Stimulated activated CD8-positive, alpha-beta memory T cell treated with anti-CD3 and anti-CD28 coated beads, Interleukin-12 subunit alpha, Interleukin-12 subunit beta, amount 100 ng/mL, for 24 hours (primary cell): ENCODE measurements around the gene RASGEF1C.

Experiments
- DNase-seq: peaks from one replicate; pipeline ENCODE4 v3.0.0-alpha.2; 2020; ENCODE audit errors: extremely low read depth

RASGEF1C gene

DNA sequence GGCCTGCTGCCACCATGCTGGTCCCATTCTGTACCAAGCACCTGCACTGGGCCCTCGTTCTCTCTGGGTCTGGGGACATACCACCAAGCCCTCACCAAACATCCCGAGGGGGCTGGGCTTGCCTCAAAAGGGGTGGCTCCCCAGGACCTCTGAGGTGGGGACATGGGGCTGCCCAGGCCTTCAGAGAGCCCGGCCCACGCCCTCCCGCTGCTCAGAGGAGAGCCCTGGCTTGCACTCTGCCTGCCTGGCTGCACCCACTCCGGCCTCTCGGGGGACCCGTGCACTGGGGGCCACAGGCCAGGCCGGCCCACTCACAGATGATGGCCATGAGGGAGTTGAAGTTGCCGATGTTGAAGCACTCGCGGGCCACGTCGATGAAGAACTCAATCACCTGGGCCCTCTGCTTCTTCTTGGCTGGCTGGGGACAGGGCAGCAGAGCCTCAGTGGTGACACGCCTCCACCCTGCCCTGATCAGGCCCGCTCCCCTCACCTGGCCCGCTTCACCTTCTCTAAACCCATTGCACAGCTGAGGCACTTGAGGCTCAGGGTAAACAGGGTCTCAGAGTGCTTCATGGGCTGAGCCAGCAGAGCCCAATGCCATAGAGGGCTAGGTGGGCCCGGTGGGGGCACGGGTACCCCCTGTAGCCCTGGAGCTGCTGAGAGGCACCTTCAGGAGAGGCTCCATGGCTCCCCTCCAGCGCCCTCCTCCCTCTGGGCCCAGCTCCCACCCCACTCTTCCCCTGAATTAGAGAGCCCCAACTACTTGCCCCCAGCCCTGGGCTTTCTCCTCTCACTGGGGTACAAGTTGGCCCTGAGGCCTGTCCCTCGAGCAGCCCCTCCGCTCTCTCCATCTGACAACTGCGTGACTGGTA is 89.7 kb downstream of the RASGEF1C start:
- DNase-seq, result no peak

DNA sequence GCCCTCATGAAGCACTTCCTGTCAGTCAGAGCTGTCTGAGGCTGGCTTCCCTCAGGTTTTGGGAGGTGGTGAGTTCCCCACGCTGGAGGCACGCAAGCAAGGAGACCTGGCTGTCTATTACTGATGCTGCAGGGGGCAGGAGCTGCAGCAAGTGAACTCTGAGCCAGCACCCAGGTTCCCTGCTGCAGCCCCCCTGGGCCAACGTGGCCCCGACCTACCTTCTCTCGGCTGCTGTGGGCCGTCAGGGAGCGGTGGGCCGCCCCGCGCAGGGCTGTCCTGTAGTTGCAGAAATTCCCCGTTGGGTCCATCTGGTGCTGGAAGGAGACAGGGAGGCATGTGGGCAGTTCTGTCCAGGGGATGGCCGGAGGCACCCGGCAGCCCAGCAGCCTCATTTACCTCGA is 90.6 kb downstream of the RASGEF1C start:
- DNase-seq, result no peak

DNA sequence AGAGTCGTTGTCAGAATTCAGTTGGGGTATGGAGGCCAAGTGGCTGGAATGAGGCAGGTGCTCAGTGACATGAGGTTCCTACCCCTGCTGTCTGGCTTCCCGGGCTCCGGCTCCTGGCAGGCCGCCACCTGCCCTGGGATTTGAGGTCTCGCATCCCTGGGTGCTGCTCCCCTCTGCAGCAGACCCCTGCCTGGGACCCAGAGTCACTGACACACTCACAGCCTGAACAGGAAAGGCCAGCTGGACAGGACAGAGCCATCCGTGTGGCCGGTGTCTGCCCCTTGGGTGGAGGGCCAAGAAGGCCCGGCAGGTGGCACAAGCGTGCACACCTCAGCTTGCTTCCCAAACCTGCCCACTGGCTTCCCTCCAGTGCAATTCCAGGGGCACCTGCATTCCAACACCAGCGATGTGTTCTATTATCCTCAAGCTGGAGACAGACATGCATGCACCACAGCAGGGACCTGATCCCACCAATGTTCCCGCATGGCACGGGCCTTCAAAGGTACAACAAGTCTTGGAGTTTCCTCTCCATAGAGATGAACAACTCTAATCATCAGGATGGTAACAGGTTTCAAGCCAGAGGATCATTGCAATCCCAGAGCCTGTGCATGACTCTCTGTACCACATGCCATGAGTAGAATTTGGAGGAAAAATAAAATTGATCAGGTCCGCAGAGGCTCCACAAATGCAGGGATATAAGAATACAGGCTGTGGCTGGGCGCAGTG is 91.8 kb downstream of the RASGEF1C start:
- DNase-seq, result no peak

DNA sequence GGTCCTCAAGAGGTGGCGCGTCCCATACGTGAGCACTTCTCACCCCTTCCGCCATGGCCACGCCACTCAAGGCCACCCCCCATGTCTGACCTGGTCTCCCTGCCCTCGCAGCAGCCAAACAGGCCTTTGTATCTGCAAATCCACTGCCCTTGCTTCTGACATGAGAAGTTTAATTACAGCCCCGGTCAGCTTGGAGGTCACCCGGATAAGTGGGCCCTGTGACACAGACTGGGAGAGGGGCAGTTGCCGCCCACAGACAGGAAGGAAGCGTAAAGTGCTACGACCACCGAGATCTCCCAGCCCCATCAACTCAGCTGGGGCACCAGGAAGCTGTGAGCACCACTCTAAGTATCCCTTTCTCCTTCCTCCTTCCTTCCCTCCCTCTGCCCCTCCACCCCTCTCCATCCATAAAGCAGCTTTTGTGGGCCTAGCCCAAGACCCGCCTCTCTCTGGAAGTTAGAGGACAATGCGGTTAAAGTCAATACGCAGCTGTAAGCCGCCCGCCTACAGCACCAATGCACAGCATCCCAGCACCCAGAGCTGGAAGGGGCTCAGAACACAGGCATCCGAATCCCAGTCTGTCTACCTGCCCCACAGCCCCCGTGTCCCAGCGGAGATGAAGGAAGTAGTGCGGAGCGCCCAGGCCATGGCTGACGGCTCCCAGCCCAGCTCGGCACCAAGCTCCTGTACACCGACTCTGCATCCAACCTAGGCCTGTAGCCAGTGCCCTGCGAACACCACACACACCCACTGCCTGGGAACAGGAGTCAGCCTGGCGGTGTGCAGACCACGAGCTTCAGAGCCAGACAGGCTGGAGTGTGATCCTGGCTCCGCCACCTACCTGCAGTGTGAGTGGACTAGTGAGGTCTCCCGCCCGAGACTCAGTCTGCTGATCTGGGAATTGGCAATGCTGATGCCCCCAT is 92.7 kb downstream of the RASGEF1C start:
- DNase-seq, result no peak

DNA sequence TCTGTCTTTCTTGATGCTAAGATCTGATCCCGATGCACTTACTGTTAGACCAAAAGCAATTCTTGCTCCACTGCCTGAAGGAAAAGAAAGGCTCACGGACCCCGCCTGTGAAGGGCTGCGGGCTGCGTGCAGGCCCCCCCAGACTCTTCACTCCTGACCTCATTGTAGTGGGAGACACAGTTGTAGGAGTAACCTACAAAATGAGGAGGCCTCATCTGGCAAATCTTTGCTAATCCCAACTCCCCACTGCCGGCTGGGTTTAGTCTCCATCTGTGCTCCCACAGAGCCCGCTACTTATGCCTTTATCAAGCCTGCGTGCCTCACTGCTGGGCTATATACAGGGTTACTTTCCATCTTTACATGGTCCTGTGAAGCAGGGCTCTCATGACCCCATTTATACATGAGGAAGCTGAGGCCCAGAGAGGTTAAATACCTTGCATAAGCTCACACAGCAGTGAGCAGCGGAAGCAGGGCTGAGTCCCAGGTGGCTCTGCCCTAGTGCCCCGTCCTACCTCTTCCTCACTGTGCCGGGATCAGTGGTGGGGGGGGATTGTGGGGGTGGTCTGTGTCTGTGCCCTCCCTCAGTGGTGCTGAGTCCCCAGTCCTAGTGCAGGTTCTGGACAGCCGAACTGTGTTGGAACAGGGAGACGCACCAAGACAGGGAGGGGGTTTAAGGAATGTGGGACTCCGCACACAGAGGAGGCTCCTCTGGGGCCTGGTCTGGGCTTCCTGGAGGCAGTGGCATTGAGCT is 93.5 kb downstream of the RASGEF1C start:
- no peak for DNase-seq

DNA sequence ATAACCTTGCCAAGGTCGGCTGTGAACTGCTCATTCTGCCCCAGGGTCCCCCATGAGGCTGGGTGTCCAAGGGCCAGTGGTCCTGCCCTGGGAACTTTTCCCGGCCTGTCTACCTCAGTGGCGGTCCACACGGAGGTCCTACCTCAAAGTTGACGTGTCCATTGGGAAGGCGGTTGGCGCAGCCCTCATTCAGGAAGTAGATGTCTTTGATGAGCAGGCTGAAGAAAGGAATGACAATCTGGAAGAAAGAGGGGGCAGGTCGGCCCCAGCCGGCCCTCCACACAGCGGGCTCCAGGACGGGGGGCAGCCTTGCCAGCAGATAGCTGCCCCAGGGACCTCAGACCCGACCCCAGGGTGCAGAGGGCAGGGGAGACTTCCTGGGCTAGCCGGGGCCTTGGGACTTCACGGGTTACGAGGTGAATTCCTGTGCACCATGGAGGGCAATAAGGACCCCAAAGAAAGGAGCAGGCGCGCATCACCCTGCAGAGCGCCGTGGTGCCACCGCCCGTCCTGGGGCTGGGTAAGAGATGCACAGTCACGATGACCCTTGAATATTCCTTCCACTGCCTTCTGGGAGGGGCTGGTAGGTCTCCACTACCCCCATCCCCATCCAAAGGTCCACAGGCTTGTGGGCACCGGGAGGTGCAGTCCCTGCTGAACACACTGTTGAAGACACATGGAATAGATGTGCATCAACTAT is 94.6 kb downstream of the RASGEF1C start:
- DNase-seq, result no peak

DNA sequence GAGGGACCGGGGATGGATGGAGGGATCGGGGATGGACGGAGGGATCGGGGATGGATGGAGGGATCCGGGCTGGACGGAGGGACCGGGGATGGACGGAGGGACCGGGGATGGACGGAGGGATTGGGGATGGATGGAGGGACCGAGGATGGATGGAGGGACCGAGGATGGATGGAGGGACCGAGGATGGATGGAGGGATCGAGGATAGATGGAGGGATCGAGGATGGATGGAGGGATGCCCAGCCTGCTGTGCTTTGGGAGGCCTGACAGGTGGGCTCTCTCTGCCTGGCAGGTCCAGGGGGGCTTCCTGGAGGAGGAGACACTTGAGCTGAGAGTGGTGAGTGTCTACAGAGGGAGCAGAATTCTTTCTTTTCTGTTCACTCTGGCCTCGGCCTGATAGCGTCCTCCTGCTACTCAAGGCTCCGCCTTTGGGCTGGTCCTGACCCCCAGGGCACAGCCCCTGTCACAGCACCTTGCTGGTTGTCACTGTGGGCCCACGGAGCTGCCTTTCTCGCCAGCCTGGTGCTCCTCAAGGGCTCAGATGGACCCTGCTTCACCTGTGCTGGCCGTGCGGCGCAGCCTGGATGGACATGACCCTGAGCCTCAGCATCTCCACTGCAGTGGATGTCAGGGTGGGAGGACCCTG is 95.2 kb downstream of the RASGEF1C start:
- no peak for DNase-seq

DNA sequence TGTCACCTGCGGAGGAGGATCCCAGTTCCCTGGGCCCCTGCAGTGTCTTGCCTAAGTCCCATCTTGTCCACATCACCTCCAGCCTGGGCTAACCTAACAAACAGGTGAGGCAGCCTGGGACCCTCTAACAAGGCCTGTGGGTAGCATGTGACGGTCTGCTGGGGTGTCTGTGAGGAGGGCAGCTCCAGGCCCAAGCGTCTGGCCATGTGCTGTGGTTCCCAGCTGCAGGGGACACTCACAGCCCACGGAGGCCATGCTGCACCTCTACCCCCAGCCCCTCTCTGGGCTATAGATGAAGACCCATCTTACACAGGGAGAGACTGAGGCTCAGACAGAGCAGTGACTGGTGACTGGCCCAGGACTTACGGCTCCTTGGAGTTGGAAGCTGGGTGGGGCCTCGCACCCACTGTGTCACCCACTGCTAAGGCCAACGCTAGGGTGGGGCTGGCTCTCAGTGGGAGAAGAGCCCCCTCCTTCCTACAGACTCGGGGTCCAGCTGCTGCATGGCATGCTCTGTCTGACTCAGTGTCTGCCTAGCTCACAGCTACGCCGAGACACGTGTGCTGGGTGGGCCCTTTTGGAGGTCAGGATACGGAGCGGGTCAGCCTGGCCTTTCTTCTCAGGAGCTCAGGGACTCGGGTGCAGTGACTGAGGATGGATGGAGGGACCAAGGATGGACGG is 96.7 kb downstream of the RASGEF1C start:
- DNase-seq, result no peak

DNA sequence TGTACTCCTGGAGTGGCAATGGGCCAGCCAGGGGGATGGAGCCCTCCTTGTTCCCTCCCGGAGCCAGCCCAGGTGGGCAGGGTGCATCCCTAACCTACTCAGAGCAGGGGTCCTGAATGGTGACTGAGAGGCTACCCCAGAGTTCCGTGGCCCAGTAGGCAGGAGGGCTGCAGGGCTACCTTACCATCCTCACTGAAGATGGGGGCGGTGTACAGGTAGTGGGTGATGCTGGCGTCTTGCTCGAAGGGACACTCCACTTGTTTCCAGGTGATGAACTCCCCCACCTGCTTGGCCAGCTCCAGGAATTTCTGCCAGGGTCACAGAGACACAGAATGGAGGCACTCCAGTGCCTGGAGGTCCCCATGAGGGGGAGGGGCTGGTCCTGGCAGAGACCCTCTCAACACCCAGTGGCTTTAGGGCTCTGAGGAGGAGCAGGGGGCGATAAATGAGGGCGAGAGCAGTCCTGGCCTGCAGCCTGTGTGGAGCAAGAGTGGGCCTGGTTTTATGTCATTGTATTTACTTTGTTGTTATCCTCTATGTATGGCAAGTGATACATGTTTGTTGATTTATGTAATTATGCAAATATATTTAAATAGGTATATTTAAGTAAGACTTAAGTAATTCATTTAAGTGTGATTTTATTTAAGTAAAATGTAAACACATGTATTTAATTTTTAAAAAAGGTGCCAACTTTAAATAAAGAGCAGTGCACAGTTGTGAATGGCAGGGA is 97.6 kb downstream of the RASGEF1C start:
- no peak for DNase-seq

DNA sequence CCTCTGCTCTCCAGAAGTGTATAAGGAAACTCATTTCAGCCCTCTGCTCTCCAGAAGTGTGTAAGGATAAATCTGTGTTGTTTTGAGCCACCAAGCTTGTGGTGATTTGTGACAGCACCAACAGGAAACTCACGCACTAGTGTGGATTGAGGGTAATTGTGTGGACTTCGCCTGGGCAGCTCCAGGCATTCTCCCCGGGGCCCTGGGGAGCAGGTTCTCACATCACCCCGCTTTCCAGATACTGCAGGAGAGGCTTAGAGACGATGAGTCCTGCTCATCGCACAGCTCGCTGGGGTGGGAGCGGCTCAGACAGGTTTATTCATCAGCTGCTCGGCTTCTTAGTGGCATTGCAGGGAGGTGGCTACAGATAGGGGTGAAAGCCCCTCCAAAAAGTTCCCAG is 99.1 kb downstream of the RASGEF1C start:
- DNase-seq, result no peak

DNA sequence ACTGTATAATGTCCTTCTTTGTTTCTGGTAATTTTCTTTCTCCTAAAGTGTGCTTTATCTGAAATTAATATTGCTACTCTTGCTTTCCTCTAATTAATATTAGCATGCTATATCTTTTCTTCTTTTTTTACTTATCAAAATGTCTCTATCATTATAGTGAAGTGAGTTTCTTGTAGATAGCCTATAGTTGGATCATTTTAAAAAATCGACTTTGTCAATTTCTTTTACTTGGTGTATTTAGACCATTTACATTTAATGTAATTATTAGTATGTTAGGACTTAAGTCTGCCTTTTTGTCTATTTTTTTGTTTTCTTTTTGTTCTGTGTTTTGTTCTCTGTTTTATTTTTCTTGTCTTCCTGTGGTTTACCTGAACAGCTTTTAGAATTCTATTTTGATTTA is 102.0 kb downstream of the RASGEF1C start:
- DNase-seq, result no peak

DNA sequence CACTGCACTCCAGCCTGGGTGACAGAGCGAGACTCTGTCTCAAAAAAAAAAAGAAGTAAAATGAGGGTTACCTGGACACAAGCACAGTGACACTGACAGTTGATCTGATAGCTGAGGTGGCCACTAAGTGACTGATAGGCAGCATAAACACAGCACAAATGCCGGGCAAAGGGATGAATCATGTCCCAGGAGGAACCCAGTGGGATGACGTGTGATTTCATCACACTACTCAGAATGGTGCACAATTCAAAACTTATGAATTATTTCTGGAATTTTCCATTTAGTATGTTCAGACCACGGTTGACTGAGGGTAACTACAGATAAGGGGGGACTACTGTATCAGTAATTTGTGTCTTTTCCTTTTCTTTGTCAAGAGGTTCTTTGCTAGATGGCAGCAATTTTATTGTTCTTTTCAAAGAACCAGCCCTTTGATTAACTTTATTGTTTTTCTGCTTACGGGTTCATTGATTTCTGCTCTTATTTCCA is 103.1 kb downstream of the RASGEF1C start:
- no peak for DNase-seq

DNA sequence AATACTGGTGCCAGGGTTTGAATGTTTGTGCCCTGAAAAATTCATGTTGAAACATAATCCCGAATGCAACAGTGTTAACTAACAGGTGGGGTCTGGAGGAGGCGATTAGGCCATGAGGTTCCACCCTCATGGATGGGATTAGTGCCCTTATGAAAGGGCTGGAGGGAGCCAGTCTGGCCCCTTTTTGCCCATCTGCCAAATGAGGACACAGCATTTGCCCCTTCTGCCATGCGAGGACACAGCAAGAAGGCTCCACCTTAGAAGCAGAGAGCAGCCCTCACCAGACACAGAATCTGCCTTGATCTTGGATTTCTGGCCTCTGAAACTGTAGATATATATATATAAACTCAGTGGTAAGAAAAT is 104.9 kb downstream of the RASGEF1C start:
- DNase-seq, result no peak

DNA sequence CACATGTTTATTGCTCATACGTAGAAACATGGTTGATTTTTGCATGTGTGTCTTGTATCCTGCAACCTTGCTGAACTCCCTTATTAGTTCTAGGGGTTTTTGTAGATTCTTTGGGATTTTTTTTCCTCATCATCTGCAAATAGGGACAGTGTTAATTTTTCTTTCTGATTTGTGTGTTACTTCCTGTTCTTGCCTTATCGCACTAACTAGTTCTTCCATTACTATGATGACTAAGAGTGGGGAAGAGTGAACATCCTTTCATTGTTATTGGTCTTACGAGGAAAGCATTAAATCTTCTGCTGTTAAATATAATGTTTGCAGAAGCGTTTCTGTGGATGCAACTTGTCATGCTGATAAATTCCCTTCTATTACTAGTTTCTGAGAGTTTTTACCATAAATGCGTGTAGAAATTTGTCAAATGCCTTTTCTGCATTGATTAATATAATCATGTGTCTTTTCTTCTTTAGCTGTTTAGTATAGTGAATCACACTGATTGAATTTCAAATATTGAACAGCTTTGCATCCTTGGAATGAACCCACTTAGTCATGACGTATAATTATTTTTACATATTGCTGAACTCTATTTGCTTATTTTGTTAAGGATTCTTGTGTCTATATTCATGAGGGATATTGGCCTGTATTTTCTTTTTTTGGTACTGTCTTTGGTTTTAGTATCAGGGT is 105.4 kb downstream of the RASGEF1C start:
- DNase-seq, result no peak

DNA sequence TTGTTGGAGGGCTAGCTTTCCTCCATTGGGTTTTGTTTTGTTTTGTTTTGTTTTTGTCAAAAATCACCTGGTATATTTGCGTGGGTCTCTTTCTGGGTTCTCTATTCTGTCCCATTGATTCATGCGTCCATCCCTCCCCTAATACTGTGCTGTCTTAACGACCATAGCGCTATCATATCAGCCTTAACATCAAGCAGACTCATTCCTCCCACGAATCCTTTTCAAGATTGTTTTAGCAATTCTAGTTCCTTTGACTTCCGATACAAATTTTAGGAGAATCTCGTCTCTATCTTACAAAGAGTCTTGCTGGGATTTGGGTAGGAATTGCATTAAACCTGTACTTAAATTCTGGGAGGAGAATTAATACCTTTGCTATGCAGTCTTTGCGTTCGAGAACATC is 106.4 kb downstream of the RASGEF1C start:
- no peak for DNase-seq

DNA sequence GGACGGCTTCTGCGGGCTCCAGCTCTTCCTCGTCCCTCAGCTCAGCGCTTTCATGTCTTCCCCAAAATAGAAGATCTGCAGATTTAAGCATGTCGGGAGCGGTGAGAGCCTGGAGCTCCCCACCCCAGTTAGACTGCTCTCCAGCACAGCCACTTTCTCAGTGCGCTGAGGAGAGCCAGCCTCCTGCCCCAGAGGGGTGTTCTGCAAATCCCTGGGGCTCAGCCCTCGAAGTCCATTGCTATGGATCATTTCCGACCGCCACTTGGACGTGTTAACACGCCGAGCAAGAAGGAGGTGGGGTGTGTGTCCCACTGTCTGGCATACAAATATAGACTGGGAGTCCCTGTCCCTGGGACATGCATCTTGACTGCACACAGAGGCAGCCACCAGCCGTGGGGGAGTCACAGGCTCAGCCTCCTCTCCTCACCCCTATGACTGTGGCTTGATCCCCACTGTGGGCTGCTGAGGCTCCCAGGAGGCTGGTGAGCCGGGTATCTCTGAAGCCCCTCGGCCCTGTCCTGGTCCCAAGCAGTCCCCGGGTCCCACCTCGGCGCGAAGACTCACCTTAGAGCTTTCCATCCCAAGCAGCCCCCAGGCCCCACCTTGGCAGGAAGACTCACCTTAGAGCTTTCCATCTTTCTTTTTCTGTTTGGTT is 107.4 kb downstream of the RASGEF1C start:
- no peak for DNase-seq

DNA sequence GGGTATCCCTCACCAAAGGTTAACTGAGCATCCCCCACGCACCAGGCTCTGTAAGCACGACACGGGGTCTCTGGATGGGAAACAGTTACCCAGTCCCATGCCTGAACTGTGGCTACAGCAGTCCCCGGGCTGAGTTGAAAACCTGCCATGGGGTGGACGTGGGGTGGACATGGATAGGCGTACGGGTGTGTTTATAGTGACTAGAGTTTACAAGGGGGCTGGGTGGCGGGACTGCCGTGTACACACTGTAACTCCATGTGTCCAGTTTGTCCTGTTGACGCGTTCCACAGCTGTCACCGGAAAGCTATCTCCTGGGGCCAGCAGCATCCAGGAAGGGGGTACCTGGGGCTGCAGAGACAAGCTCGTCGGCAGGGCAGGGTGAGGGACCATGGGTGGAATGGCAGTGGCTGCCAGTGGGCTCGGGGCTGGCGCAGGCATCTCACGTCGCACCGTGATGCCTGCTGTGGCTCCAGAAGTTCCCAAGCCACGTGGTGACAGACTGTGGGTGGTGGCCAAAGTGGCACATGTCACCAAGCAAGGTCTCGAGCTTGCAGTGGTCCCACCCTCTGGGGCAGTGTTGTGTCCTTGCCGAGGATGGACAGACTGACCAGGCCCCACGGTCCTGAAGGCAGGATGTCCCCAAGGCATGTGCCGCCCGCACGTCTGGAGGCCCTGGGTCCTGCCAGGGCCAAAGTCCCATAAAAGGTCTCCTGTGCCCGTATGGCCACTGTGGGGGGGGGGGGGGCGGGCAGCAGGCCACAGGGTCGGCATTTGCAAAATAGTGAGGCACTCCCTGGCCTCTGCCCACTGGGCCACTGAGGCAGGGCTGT is 108.2 kb downstream of the RASGEF1C start:
- DNase-seq, result no peak
